GM12878 (cell line): ENCODE results near the gene YAP1.

Experiments
- BCL11A ChIP-seq: IDR thresholded peaks from 2 replicates; pipeline ENCODE4 v1.6.1; 2011; ENCODE audit warnings: low read depth, low read length
- CTCF ChIP-seq, 3 experiments: IDR thresholded peaks in 2 of 3; conservative IDR thresholded peaks in 1 of 3; 2 replicates each; pipeline ENCODE4 v1.5.1; 2011; ENCODE audit warnings: low read depth in 3 of 3, low read length in 3 of 3, mild to moderate bottlenecking in 3 of 3, control low read depth in 2 of 3, moderate library complexity in 2 of 3, inconsistent platforms in 1 of 3, mixed read lengths in 1 of 3; ENCODE audit not compliant: control insufficient read depth in 2 of 3, insufficient read depth in 1 of 3; ENCODE audit errors: extremely low read depth in 1 of 3
- GATAD2B ChIP-seq: fragments of 450-650 bp; conservative IDR thresholded peaks from 2 replicates; pipeline ENCODE4 v1.6.1; 2017; ENCODE audit warnings: low read depth, mild to moderate bottlenecking, moderate library complexity
- JUND ChIP-seq: IDR thresholded peaks from 2 replicates; pipeline ENCODE4 v1.6.1; 2012; ENCODE audit warnings: low read depth, mild to moderate bottlenecking, low read length, improper control_type of control experiment, moderate library complexity
- POLR2A ChIP-seq: IDR thresholded peaks from 2 replicates; pipeline ENCODE4 v1.6.1; 2011; ENCODE audit warnings: low read depth, mild to moderate bottlenecking, low read length
- RFX5 ChIP-seq: IDR thresholded peaks from 2 replicates; pipeline ENCODE4 v1.6.1; 2011; ENCODE audit warnings: low read depth, low read length, improper control_type of control experiment

- no peak for TF ChIP-seq POLR2A
- no peak for TF ChIP-seq CTCF (IDR thresholded peaks at IDR 0.05 in 2 of 3, conservative IDR thresholded peaks at IDR 0.05 in 1 of 3; ENCODE audit: control insufficient read depth in 2 of 3, extremely low read depth in 1 of 3, insufficient read depth in 1 of 3, low read depth in 3 of 3, low read length in 3 of 3)
- TF ChIP-seq GATAD2B, result no peak
- no peak for TF ChIP-seq RFX5
- no peak for TF ChIP-seq JUND
- TF ChIP-seq BCL11A, result no peak
Measured at GRCh38 chr11:102111011-102111786, 952 bp downstream of the YAP1 start.
